IPS DF 6.9 (cell line): ENCODE data around the gene MYCN.
"Not testable (repeated sequence)": the region's sequence is repeated elsewhere in the genome, so short reads cannot be mapped to it uniquely, and the experiment has no call there.

Source experiments
- DNase-seq: peaks from one replicate; pipeline ENCODE4 v3.0.0-alpha.2; 2013; ENCODE audit warnings: low read depth, low spot score
- H3K27ac ChIP-seq: one replicate; pipeline ENCODE4 v1.5.1; 2013; ENCODE audit warnings: low read length, control low read depth
- H3K27me3 ChIP-seq: 2 replicates; pipeline ENCODE4 v1.6.1; 2013; ENCODE audit warnings: mild to moderate bottlenecking, low read length; ENCODE audit not compliant: control insufficient read depth, insufficient read depth
- H3K36me3 ChIP-seq: 2 replicates; pipeline ENCODE4 v1.6.1; 2013; ENCODE audit warnings: low read length; ENCODE audit not compliant: control insufficient read depth, insufficient read depth
- H3K4me1 ChIP-seq: 2 replicates; pipeline ENCODE4 v1.6.1; 2013; ENCODE audit warnings: low read length; ENCODE audit not compliant: control insufficient read depth, insufficient read depth
- H3K4me3 ChIP-seq: 2 replicates; pipeline ENCODE4 v1.5.1; 2013; ENCODE audit warnings: mild to moderate bottlenecking, low read length
- H3K9me3 ChIP-seq: 2 replicates; pipeline ENCODE4 v1.6.1; 2013; ENCODE audit warnings: low read length, inconsistent platforms; ENCODE audit not compliant: control insufficient read depth, insufficient read depth
- WGBS: extraction: QIAGEN DNeasy Blood & Tissue Kit; methylation state at CpG from one replicate; pipeline ENCODE4 v1.1.7; 2013; ENCODE audit warnings: mixed read lengths, missing lambda C conversion rate; ENCODE audit not compliant: insufficient read length, insufficient coverage; 5-methylcytosine and 5-hydroxymethylcytosine counted together

Gene MYCN

DNA sequence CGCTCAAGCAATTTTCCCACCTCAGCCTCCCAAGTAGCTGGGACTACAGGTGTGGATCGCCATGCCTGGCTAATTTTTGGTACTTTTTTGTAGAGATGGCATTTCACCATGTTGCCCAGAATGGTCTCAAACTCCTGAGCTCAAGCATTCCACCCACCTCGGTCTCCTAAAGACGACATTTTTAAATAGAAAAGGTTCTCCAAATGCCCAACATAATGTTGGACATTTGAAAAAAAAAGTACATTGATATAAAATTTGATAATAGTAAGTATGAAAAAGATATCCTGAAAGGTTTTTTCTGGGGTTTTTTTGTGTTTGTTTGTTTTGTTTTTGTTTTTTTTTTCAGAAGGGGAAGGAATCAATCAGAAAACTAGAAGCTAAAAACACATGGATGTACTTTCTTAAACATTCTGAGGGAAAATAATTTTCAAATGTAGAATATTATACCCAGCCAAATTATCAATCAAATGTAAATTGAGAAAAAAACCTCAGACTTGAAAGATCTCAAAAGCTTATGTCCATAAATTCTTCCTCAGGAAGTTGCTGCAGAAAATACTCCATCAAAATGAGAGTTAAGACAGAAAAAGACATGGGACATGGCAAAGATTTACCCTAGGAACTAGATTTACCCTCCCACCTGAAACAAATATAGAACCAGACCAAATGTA lies 42.8 kb upstream of the MYCN start:
- Histone ChIP-seq H3K9me3 (no peaks in the 10 kb centered on the region), H3K4me1 (0 out of 2 replicates have a peak, but pooled peaks cover 1% of the 10 kb centered on the region), H3K27ac (no peak overlapping the region), H3K27me3 (no peaks in the 10 kb centered on the region), H3K4me3 (no peak overlapping the region), H3K36me3 (no peaks in the 10 kb centered on the region)
- no CpG with 5 or more reads among the region's 4 CpGs for WGBS
- DNase-seq = no peak

DNA sequence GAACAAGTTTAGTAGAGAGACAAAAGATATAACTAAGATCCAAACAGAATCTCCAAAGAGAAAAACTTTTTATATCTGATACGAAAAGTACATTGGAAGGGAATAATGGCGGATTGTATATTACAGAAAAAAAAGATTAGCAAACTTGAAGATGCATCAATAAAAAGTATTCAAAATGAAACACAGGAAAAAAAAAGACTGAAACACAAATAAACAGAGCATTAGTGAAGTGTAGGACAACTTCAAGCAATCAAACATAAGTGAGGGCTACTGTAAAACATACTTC lies 41.1 kb upstream of the MYCN start:
- H3K4me1 ChIP-seq = 0 out of 2 replicates have a peak, but pooled peaks cover 1% of the 10 kb centered on the region
- no peak overlapping the region for H3K27ac ChIP-seq
- no peaks in the 10 kb centered on the region for H3K27me3 ChIP-seq
- no peaks in the 10 kb centered on the region for H3K36me3 ChIP-seq
- DNase-seq = no peak
- no peaks in the 10 kb centered on the region for H3K9me3 ChIP-seq
- no CpG with 5 or more reads among the region's 2 CpGs for WGBS
- no peak overlapping the region for H3K4me3 ChIP-seq

DNA sequence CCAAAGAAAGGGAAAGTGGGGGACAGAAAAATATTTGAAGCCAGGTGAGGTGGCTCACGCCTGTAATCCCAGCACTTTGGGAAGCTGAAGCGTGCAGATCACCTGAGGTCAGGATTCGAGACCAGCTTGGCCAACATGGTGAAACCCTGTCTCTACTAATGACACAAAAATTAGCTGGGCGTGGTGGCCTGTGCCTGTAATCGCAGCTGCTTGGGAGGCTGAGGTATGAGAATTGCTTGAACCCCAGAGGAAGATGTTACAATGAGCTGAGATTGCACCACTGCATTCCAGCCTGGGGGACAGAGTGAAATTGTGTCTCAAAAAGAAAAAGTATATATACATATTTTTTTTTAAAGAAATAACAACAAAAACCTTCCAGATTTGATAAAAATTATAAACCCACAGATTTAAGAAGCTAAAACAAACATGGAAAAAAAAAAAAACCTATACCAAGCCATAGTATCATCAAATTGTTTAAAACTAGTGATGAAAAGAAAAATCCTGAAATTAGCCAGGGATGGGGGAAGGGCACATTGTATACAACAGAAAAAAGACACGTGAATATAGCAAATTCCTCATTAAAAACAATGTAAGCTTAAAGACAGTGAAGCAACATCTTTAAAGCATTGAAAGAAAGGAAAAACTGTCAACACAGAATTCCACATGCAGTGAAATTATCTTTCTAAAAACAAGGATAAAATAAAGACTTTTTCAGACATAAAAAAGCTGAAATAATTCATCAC lies 40.4 kb upstream of the MYCN start:
- DNase-seq = no peak
- Histone ChIP-seq H3K27me3 (no peaks in the 10 kb centered on the region), H3K4me3 (no peak overlapping the region), H3K27ac (no peak overlapping the region), H3K4me1 (0 out of 2 replicates have a peak, but pooled peaks cover 1% of the 10 kb centered on the region), H3K36me3 (no peaks in the 10 kb centered on the region), H3K9me3 (no peaks in the 10 kb centered on the region)
- no CpG with 5 or more reads among the region's 6 CpGs for WGBS

DNA sequence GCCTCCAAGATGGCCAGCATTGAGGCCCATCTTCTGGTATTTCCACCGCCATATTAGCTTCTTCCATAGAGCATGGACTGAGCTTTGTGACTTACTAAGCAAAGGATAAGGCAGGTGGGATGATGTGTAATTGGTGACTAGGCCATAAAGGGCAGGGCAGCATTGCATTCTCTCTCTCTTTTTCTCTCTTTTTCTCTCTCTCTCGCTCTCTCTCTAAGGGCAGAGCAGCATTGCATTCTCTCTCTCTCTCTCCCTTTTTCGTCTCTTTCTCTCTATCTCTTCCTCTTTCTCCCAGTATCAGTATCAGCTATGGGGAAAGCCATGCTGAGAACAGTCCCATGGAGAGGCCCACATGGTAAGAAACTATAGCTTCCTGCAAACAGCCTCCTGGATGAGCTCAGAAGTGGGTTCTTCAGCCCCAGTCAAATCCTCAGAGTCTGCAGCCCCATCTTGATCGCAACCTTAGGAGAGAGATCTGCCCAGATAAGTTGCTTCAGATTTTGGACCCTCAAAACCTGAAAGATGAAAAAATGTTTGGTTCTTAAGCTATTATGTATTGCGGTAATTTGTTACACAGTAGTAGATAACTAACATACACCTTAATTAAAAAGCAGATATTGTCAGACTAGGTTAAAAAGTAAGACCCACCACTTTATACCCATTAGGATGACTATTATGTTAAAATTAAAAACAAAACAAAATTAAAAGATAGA lies 39.1 kb upstream of the MYCN start:
- Histone ChIP-seq H3K4me1 (no peaks in the 10 kb centered on the region), H3K27me3 (no peaks in the 10 kb centered on the region), H3K27ac (no peak overlapping the region), H3K4me3 (no peak overlapping the region), H3K9me3 (no peaks in the 10 kb centered on the region), H3K36me3 (no peaks in the 10 kb centered on the region)
- no CpG with 5 or more reads among the region's 5 CpGs for WGBS
- no peak for DNase-seq

DNA sequence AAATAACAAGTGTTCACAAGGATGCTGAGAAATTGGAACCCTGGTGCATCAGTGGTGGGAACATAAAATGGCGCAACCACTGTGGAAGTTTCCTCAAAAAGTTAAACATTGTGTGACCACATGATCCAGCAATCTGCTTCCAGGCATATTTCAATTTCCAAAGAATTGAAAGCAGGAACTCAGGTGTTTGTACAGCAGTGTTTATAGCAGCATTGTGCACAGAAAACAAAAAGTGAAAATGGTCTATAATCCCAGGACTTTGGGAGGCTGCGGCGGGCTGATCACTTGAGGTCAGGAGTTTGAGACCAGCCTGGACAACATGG lies 38.6 kb upstream of the MYCN start:
- Histone ChIP-seq H3K27me3 (no peaks in the 10 kb centered on the region), H3K4me1 (no peaks in the 10 kb centered on the region), H3K9me3 (no peaks in the 10 kb centered on the region), H3K4me3 (no peak overlapping the region), H3K27ac (no peak overlapping the region), H3K36me3 (no peaks in the 10 kb centered on the region)
- WGBS = no CpG with 5 or more reads among the region's 3 CpGs
- no peak for DNase-seq

DNA sequence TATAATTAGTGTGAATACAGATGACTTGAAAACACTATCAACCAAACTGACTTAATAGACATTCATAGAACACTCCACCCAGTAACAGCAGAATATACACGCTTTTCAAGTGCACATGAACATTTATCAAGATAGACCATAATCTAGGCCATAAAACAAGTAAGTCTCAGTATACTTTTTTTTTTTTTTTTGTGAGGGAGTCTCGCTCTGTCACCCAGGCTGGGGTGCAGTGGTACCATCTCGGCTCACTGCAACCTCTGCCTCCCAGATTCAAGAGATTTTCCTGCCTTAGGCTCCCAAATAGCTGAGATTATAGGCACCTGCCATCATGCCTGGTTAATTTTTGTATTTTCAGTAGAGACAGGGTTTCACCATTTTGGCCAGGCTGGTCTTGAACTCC lies 36.4 kb upstream of the MYCN start:
- DNase-seq, H3K36me3 ChIP-seq, H3K27ac ChIP-seq, H3K4me1 ChIP-seq, H3K27me3 ChIP-seq, H3K9me3 ChIP-seq, H3K4me3 ChIP-seq: not testable (repeated sequence)
- no CpG with 5 or more reads among the region's 3 CpGs for WGBS

DNA sequence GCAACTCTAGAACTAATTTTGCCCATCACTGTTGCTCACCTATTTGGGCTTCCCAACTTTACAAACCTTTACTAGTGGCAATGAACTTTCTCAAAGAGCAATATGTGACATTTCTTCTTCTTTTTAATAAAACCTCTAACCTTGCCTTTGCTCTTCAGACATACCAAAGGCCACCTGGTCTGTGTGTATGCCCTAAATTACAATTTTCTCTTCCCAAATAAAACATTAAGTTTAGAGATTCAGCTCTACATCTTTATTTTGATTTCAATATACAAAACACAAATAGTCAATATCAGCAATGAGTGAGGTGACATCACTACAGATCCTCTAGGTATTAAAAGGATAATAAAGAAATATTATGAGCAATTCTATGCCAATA lies 35.1 kb upstream of the MYCN start:
- H3K9me3 ChIP-seq = no peaks in the 10 kb centered on the region
- DNase-seq = no peak
- no peaks in the 10 kb centered on the region for H3K27me3 ChIP-seq
- no peak overlapping the region for H3K4me3 ChIP-seq
- no peaks in the 10 kb centered on the region for H3K36me3 ChIP-seq
- H3K27ac ChIP-seq = no peak overlapping the region
- H3K4me1 ChIP-seq = no peaks in the 10 kb centered on the region

DNA sequence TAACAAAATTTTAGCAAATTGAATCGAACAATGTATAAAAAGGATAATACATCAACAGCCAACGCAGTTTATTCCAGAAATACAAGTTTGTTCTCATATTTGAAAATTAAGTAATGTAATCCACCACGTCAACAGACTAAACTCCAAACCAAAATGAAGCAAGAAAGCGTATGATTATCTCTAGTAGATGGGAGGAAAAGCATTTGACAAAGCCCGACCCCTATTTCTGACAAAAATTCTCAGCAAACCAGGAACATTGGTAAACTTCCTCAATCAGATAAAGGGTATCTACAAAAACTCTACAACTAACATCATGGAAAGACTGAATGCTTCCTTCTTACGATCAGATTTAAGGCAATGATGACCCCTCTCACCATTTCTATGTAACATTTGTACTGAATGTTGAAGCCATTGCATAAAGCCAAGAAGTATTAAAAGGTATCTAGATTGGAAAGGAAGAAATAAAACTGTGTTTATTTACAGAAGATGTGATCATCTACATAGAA lies 34.3 kb upstream of the MYCN start:
- DNase-seq = no peak
- no peaks in the 10 kb centered on the region for H3K36me3 ChIP-seq
- no peak overlapping the region for H3K4me3 ChIP-seq
- WGBS = no CpG with 5 or more reads among the region's 6 CpGs
- H3K9me3 ChIP-seq = no peaks in the 10 kb centered on the region
- no peaks in the 10 kb centered on the region for H3K27me3 ChIP-seq
- H3K4me1 ChIP-seq = no peaks in the 10 kb centered on the region
- no peak overlapping the region for H3K27ac ChIP-seq

DNA sequence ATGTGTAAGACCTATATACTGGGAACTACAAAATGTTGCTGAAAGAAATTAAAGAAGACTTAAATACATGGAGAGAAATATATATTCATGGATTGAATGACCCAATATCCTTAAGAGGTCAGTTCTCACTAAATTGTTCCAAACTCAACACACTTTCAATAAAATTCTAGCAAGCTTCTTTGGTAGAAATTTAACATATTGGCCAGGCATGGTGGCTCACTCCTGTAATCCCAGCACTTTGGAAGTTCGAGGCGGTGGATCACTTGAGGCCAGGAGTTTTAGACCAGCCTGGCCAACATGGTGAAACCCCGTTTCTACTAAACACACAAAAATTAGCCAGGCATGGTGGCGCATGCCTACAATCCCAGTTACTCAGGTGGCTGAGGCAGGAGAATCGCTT lies 33.6 kb upstream of the MYCN start:
- DNase-seq = no peak
- no peaks in the 10 kb centered on the region for H3K9me3 ChIP-seq
- H3K4me3 ChIP-seq = no peak overlapping the region
- H3K27me3 ChIP-seq = no peaks in the 10 kb centered on the region
- H3K36me3 ChIP-seq = no peaks in the 10 kb centered on the region
- H3K4me1 ChIP-seq = no peaks in the 10 kb centered on the region
- no peak overlapping the region for H3K27ac ChIP-seq
- WGBS = no CpG with 5 or more reads among the region's 5 CpGs

DNA sequence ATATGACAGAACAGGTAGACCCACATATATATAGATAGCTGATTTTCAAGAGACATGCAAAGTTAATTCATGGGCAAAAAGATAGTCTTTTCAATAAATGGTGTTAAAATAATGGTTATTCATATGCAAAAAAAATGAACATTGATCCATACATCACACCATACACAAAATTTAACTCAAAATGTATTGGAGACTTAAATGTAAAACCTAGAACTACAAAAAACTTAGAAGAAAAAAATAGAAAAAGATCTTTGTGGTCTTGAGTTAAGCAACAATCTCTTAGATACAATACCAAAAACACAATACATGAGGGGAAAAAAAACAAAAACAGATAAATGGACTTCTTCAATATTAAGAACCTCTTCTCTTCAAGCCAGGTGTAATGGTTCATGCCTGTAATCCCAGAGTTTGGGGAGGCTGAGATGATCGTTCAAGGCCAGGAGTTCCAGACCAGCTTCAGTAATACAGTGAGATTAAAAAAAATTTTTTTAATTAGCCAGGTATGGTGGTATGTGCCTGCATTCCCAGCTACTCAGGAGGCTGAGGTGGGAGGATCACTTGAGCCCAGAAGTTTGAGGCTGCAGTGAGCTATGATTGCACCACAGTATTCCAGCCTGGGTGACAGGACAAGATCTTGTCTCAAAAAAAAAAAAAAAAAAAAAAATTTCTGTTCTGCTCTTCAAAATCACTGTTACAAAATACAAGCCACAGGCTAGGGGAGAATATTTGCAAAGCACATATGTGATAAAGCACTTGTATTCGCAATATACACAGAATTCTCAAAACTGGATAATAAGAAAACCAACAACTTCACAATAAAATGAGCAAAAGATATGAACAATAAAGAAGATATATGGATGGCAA lies 32.7 kb upstream of the MYCN start:
- Histone ChIP-seq H3K9me3 (no peaks in the 10 kb centered on the region), H3K36me3 (no peaks in the 10 kb centered on the region), H3K4me1 (no peaks in the 10 kb centered on the region), H3K27me3 (no peaks in the 10 kb centered on the region), H3K27ac (no peak overlapping the region), H3K4me3 (no peak overlapping the region)
- no peak for DNase-seq
- WGBS = no CpG with 5 or more reads among the region's 2 CpGs
